HG02884 (cell line): Measurements from ENCODE around the gene PYY.

Source experiments
- ATAC-seq: cut with Tn5 transposase; IDR thresholded peaks from one replicate; pipeline ENCODE4 v1.9.1; 2021; ENCODE audit warnings: mild to moderate bottlenecking, moderate library complexity; ENCODE audit not compliant: unreplicated experiment

PYY gene

DNA sequence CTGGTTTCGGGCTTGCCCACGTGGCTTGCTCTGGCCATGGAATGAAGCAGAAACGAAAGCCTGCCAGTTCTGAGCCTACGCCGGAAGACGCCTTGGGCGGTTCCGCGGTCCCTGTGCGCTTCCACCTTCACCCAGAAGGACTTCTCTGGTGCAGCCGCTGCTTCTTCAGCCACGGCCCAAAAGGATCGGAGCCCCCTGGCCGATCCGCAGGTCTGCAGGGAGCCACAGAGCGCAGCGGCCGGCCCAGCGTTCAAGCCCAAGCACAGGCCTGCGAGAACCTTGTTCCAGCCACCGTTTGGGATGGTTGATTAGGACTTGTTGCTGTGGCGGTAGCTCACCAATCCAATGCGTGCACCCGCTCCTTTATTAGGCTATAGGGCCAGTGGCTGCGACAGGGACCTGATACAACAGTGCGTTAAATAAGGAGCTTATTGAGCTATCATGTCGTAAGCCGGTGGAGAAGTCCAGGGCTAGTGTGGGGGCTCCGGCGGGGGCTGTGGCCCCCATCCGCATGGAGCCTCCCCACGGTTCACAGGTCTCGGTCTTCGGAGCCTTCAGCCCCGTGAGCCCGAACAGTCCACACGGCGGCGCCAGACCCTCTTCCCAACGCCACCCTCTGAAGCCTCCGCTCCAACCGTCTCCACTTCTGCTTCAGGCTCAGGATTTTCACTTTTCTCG, 36.3 kb downstream of the PYY start:
- no peak for ATAC-seq

DNA sequence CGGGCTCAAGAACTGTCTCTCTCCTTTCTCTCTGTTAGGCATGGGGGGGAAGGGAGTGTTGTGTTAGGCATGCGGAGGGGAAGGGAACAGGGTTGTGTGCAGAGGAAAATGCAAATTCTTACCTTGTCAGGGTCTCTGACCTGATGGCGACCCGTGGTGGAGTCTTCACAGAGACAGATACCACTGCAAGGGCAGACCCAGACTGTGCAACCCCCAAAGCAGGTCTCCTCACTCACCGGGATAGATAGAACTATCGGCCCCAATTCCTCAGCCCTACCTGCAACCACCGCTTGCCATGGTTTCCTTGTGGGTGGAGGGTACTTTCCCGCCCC, 36.8 kb downstream of the PYY start:
- no peak for ATAC-seq

DNA sequence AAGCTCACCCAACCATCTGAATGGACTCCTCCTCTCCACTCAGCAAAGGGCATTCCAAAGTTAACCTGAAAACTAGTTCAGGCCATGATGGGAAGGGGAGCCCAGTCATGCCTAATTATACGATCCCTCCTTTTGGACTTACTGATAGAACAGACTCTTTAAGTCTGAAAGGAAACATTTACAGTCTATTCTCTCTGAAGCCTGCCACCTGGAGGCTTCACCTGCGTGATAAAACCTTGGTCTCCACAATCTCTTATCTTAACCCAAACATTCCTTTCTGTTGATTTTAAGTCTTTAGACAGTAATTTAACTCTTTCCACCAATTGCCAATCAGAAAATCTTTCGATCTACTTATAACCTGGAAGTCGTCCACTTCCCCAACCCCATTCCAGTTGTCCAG, 37.4 kb downstream of the PYY start:
- no peak for ATAC-seq

DNA sequence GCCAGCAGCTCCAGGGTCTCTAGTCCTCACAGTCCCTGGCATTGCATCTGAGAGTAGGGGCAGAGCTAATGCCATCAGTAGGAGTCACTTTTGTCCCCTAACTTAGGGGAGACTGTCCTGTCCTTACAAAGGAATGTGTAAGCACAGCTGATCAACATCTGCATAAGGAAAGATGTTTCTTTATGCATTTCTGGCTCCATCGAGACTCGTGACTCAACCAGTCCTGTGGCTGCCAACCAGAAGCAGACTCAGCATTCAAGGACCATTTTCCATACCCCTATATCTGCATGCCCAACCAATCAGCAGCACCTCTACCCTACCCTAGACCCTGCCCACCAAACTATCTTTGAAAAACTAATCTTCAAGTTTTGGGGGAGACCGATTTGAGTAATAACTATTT, 38.2 kb downstream of the PYY start:
- ATAC-seq, result no peak

DNA sequence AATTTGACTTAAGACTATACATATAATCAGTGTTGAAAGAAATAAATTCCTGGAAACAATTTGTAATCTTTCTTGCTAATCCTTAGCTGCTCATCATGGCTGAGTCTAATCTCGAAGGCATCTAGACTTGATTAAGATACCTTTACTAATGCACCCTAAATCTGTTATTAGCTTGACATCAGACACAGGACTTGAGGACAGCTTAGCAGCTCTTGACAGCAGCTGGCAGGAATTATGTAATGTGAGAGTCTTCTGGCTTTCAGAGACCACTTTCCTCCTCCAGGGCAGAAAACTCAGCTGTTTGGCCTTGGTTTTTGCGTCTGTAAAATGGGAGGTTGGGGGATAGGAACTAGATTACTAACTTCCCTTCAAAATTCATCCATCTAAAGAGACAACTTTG, 39.3 kb downstream of the PYY start:
- ATAC-seq, result no peak

DNA sequence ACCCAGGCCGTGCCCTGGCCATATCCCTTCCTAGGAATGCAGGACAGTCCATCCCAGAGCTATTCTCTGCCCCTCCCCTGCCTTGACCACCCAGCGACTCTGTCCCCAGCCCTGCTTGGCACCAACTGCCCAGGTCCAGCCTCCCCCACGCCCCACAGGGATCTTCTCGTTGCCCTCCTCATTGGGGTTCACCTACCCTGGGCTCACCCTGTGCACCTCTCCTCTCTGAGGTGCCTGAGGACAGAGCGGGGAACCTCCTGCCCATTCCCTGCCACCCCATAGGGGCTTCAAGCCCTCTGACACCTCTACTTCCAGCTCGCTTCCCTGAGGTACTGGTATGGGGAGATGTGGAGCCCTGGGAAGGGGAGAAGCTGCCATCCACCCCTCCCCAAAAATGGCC, 40.2 kb downstream of the PYY start:
- ATAC-seq, result no peak

DNA sequence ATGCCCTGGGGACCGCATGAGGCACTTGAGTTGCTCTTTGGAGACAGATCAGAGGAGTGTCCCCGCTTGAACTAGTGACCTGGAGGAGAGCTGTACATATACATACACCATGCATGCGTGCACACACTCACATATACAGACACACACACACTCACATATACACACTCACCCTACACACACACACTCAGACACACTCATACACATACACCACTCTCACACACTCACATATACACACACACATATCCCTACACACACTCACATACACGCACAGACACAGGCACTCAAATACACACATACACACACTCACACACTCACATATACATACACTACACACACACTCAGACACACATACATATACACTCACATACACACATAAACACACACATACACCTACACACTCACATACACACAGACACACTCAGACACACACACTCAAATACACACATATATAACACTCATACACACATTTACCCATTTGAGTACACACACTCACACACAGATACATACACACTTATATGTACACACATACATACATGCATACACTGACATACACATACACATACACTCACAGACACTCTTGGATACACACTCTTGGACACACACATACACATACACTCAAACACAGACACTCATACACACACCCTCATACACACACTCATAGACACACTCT, 41.0 kb downstream of the PYY start:
- ATAC-seq, result no peak

DNA sequence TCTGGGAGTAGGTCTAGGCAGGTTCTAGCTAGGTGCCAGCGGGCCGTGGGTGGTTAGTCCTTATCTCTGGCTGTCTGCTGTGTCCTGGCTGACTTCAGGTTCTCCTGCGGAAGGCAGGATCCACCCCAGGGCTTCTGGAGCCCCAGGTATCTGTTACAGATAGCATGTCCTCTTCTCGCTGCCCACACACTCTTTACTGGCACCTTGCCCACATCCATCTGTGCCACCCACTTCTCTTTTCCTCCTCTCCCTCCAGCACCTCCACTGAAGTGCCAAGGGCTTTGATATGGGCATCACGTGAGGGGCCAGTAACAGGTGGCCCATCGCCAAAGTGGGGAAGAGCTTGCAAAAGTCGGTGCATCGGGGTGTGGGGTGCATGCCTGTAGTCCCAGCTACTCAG, 41.8 kb downstream of the PYY start:
- ATAC-seq, result no peak

DNA sequence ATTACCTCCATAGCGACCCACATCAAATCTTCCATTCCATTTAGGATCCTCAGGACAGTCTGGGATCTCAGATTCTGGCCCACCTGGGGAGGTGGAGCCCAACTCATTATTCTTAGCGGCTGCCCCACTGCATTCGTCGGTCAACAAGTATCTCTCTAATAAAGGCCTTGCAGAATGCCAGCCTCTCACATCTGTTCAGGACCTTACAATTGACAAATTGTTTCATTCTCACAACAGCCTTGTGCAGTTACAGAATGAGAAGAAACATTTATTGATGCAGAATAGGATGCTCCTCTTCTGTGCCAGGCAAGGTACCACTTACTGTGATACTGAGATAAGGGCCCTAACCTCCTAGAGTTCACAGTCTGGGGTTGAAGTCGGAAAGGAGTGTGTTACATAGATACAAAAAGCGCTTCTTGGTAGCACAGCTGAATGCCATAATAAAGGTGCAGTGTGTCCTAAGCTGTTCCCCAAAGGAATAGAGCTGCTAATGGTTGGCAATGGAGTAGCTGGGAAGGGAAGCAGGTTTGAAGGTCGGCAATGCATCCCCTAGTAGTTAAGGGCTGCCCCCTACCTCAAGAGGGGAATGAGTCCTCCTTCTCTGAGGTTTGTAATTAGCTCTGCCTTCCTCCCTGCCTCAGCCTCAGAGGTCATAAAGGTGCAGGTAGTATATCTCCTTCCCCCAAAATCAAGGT, 44.1 kb downstream of the PYY start:
- no peak for ATAC-seq

DNA sequence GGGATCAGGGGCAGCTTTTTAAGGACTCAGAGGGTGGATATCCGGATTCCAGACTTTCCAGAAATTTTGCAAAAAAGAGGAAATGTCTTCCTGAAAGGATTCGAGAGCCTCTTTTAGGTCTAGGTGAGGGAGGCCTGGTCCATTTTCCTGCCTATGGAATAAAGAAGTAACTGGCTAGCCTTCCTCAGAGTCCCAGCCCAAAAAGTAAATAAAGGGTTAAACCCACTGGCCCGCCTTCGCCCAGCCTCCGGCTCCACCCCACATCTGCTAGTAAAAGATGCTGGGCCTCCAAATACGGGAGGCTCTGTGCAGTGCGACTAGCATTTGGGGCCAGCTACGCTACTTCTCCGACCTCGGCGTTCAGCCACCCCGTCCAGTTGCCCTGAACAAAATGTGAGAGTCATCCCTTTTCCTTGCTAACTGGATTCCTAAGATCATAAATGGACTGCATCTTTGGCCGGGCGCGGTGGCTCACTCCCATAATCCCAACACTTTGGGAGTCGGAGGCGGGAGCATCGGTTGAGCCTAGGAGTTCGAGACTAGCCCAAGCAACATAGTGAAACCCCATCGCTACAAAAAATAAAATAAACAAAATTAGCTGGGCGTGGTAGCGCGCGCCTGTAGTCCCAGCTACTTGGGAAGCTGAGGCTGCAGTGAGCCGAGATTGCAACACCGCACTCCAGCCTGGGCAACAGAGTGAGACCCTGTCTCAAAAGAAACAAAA, 45.6 kb downstream of the PYY start:
- ATAC-seq, result no peak

DNA sequence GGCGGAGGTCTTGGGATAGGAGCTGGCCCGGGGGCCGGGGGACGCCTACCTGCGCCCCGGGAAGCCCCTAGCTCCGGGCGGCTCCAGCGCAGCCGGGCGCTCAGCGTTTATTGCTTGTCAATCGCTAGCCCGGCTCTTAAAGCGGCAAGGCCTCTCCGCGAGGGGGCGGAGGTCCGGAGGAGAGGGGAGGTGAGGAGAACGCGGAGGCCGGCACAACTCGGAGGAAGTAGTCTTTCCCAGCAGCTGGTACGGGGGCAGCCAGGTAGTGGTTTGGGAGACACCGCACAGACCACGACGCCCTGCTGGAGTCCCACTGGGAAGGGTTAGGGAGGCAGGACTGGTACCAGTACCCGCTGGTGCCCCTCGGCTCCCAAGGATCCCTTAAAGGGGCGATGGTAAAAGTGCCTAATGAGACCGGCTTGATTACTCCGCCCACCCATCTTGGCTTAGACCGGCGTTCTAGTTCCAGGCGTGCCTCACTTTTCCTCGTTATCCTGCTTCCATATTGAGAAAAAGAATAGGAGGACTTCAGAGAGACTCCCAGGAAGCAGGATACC, 46.2 kb downstream of the PYY start, which contains the start of gene MPP2:
MPP2 (minus strand) TSS at position 112 of the 557 bp plus-strand sequence. CDS start 3,076 bp downstream, outside the sequence.
- no peak for ATAC-seq

DNA sequence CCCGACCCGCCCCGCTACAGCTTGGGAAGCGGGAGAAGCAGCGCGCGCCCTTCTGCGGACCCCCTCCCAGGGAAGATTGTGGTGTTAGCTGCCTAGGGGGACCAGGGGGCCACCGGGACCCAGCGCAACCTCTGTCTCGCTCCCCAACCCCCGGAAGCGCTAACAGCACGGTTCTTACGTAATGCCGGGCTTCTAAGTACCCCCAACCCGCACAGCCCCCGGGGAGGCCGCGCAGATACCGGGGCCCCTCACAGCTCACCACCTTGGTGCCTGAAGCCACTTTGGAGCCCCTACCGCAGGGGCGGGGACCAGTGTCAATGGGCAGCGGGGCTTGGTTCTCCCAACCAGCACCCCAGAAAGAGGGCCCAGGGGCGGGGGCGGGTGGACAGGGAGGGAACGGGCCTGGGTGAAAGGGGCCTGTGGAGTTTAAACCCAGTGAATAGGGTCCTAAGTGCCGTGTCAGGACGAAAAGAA, 46.8 kb downstream of the PYY start:
- no peak for ATAC-seq

DNA sequence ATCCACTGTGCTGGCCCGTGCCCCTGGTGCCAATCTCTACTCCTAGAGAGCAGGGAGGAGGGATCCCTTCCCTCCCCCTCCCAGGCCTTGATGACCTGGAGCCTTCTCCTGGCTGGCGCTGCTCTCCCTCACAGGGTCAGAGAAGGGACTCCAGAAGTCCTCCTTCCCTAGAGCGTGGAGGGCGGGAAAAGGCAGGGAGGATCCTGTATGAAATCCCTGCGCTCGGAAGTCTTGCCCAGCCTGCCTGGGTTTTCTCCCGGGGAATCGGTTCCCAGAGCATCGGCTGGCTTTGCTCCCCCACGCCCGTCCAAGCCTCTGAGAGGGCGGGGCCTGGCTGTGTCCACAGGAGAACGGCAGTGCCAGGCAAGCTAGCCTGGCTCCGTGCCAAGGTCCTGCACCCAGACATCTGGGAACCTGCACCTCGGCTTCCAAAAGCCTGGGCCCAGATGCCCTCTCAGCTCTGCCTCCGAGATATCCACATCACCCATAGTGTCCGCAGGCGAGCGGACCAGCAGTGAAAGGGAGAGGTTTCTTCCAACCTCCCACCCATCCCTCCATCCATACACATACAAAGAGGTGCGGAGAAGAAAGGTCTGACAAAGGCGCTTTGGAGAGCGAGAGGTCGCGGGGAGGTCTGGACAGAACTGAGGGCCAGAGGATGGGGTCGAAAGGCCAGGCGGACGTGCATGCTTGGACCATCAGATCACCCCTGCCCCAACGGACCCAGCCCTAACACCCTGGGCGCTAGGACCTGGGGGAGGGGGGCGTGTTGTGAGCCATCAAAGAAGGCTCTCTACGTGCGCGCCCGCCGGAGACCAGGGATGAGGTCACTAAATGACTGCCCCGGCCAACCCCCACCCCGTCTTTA, 47.5 kb downstream of the PYY start:
- ATAC-seq, result no peak

DNA sequence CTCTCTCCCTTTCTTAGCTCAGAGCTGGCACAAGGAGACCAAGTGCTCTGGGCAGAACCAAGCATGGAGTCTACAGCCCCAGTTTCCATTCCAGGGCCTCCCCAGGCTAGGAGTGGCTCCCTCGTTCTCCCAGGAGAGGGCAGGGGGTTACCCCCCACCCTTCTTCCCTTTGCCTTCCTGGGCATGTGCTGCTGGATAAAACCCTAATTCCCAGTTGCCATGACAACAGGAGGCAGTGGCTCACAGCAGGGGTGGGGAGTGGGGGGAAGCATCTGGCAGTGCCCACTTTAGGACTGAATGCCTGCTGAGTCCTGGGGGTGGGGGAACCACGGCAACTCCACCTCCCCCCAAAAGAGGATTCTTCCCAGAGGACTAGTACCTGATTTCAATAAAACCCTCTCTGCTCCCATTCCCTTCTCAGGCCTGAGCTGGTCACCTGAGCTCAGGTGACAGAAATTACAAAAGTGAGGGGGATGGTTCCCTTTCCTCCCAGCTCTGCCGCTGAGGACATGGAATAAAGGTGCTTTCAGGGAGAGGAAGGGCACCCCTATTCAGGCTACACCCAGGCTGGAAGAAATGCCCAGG, 48.2 kb downstream of the PYY start:
- ATAC-seq, result no peak
